Stimulated activated CD8-positive, alpha-beta memory T cell treated with anti-CD3 and anti-CD28 coated beads, Interleukin-4, amount 100 ng/mL, for 24 hours (primary cell): ENCODE results near the gene DHRS7B.

Experiments used
- DNase-seq: peaks from one replicate; pipeline ENCODE4 v3.0.0-alpha.2; 2020; ENCODE audit warnings: low read depth

Gene DHRS7B

GRCh38 chr17:21157586-21158370 lies 31.0 kb downstream of the DHRS7B start:
- no peak for DNase-seq

GRCh38 chr17:21160401-21160800 lies 33.6 kb downstream of the DHRS7B start:
- DNase-seq: no peak

GRCh38 chr17:21161498-21162393 lies 35.0 kb downstream of the DHRS7B start:
- no peak for DNase-seq

GRCh38 chr17:21162394-21162775 lies 35.6 kb downstream of the DHRS7B start:
- no peak for DNase-seq

GRCh38 chr17:21163101-21163500 lies 36.3 kb downstream of the DHRS7B start:
- no peak for DNase-seq

GRCh38 chr17:21164216-21164615 lies 37.5 kb downstream of the DHRS7B start:
- no peak for DNase-seq

- no peak for DNase-seq
These were observed 37.9 kb downstream of the DHRS7B start for GRCh38 chr17:21164620-21165019.

GRCh38 chr17:21165922-21166594 lies 39.3 kb downstream of the DHRS7B start:
- DNase-seq: no peak

GRCh38 chr17:21166595-21167210 lies 39.9 kb downstream of the DHRS7B start:
- DNase-seq: no peak

GRCh38 chr17:21167303-21167702 lies 40.5 kb downstream of the DHRS7B start:
- DNase-seq: no peak

GRCh38 chr17:21168555-21168865 lies 41.7 kb downstream of the DHRS7B start:
- no peak for DNase-seq

- DNase-seq: no peak
These were observed 42.7 kb downstream of the DHRS7B start for GRCh38 chr17:21169496-21169895.

GRCh38 chr17:21170809-21171208 lies 44.0 kb downstream of the DHRS7B start:
- no peak for DNase-seq

- DNase-seq: no peak
These were observed 44.7 kb downstream of the DHRS7B start for GRCh38 chr17:21171309-21171922.

- DNase-seq: no peak
These were observed 45.3 kb downstream of the DHRS7B start for GRCh38 chr17:21171970-21172510.

GRCh38 chr17:21172846-21173245 lies 46.1 kb downstream of the DHRS7B start:
- no peak for DNase-seq

- no peak for DNase-seq
These were observed 46.8 kb downstream of the DHRS7B start for GRCh38 chr17:21173543-21173942.

- DNase-seq: no peak
These were observed 47.4 kb downstream of the DHRS7B start for GRCh38 chr17:21174186-21174585.

GRCh38 chr17:21174713-21175112 lies 47.9 kb downstream of the DHRS7B start:
- no peak for DNase-seq

GRCh38 chr17:21176773-21177395 lies 50.1 kb downstream of the DHRS7B start:
- no peak for DNase-seq

GRCh38 chr17:21177401-21177800 lies 50.6 kb downstream of the DHRS7B start:
- no peak for DNase-seq
